NOMO-1 (cell line): ENCODE results near the gene BACH1.

Experiments used
- DNase-seq, 2 experiments: peaks; one replicate each; lab custom pipeline; 2025; ENCODE audit not compliant: unreplicated experiment in 2 of 2; lab: John Stamatoyannopoulos, UW

The BACH1 gene

DNA sequence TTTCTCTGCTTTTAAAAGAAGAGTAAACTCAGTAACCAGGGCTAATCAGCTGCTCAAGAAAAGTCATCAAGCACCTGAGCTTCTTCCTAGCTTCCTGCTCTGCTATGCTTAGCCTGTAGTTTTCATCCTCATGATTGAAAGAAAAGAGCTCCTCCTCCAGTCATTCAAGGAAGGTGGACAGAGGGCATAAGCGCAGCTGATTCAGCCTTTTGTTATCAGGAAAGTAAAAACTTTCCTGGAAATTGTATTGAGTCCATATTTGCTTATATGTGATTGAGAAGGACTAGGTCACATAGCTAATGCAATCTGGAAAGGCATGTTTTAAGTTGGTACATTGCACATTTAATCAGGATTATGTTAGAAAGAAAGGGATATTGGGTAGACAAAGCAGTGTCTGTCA, 8.5 kb upstream of the BACH1 start:
- no peak for DNase-seq

DNA sequence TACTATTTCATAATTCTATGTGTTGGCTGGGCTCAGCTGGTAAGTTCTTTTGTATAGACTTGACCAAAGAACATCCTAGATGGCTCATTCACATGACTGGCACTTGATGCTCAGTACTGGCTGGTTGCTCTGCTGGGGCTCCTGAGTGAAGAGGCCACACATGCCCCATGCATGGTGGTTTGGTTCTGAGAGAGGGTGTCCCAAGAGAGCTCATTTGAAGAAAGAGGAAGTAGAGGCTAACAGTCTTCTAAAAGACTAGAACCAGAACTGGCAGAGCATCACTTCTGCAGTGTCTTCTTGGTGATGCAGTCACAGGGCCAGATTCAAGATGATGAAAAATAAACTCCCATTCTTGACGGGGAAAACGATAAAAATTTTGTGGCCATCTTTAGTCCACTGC, 5.2 kb upstream of the BACH1 start:
- DNase-seq: peak; percentile 56 to 89

GRCh38 chr21:29295066-29295650, 3.6 kb upstream of the BACH1 start:
- DNase-seq: no peak

DNA sequence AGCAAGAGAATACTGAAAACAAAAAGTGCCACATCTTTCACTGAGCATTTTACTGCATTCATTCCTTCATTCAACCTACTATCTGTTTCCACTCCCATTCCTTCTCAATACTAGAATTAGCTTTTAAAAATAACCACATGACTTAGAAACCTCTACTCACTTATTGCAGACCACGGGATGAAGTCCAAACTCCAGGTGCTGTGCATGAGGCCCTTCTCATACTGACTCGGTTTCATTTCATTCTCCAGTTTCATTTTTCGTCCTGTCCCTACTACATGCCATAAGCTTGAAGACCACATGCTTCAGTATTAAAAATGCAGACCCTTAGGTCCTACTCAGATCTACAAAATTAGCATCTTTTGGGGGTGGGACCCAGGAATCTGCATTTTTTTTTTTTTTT, 2.3 kb upstream of the BACH1 start:
- DNase-seq: no peak

- DNase-seq: no peak
These were observed 1.0 kb upstream of the BACH1 start for GRCh38 chr21:29297483-29298347.

DNA sequence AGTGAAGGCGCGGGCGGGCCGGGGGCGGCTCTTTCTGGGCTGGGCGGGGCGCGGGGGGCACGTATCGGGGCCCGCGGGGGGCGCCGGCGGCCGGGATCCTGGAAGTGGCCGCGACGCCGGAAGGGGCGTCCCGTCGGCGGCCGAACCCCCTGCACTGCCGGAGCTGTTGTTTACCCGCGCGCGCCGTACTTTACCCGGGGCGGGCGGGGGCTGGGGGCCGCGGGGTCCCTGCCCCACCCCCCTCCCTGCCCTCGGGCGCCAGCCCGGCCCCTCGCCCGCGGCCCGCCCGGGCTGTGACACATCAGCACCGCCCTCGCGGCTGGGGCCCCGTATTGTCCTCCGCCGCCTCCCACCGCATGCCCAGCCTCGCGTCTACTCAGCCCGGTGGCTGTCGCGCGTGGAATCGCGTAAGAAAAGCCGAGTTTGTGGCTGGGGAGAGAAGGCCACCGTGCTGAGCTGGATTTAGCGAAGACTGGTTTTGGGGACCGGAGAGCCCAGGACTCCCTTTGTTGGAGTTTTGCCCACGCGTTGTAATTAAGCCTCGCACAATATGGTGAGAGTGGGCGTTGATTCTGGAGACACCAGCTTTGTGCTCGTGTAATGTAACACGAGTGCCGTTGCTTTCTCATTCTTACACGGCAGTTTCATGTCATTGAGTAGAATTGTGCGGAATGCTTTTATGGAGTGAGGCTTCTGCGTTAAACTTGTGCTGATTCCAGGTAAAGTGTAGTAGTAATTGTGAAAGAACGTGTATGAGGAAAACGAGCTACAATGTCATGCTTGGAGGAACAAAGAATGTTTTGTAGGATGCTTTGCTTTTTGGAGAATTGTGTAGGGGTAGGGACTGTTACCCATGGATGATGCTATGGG, 559 bp downstream of the BACH1 start:
- peak; percentile 34 to 50 for DNase-seq

- peak; percentile 74 to 88 for DNase-seq
These were observed 1.4 kb downstream of the BACH1 start for GRCh38 chr21:29299916-29300806.

GRCh38 chr21:29300807-29301138, 2.1 kb downstream of the BACH1 start:
- no peak for DNase-seq

DNA sequence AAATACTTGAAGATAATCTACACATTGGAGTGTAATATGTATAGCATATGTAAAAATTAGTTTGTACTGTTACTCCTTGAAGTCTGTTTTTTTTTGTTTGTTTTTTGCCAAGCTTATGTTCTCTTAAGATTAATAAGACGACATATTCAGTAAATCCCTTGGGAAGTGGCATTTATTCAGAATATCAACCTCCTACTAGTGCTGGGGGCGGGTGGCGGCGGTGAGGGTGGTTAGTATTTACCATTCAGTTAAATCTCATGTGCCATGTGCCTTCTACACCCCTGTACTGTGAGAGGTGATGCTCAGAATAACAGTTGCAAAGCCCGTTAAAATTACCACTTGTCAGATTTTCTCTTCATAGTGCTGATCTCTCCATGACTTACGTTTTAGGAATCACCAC, 3.0 kb downstream of the BACH1 start:
- no peak for DNase-seq

- no peak for DNase-seq
These were observed 3.7 kb downstream of the BACH1 start for GRCh38 chr21:29302359-29302875.

DNA sequence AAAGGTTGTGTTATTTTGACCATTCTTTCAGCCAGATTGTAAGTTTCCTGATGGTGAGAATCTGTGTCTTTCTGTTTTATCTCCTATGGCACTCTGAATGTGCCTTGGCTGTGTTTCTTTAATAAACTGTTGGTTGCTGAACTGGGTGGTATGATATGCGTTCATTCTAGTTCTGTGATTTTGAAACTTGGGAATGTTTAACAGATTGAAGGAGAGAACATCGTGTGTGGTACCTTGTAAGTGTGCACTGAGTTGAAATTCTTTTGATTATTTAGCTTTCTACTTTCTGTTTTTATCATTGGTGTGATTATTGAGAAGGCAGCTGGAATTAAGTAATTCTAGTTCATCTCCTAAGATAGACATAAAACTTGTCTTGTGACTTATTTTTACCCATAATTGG, 4.6 kb downstream of the BACH1 start:
- DNase-seq: no peak

DNA sequence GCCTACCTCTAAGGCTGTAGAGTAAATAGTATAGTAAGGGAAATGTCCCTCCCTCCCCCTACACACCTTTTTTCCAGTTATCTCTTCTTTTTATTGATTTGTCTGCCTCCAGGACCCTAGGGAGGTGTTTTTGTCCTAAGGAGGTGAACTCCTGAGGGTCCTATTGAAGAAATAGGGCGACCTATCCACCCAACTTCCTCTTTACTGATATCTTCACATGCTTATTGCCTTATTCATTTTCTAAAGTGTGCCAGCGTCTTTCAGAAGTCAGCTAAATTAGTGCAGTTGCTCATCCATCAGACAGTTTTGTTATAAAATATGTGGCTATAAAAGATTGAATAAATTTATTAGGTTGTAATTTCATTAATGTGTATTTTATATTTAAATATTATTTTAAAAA, 5.9 kb downstream of the BACH1 start:
- DNase-seq: peak; percentile 14 to 57

- DNase-seq: no peak
These were observed 6.3 kb downstream of the BACH1 start for GRCh38 chr21:29305068-29305467.

DNA sequence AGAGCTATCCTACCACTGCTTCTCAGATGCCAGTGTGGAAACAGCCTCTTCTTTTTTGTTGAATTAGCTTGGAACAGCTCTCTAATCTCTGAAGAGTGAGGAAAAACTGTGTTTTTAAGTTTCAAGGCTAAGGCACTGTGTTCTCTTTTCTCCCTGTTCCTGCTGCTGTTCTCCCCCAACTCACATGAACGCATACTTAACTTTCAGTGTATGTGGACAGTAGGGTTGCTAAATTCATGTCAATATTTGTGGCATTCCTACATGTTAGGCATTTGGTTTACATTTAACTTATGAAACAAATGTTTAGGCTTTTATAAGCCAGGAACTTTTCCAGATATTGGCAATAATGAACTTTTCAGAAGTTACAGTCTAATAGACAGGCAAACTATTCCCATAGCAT, 6.8 kb downstream of the BACH1 start:
- DNase-seq: no peak

DNA sequence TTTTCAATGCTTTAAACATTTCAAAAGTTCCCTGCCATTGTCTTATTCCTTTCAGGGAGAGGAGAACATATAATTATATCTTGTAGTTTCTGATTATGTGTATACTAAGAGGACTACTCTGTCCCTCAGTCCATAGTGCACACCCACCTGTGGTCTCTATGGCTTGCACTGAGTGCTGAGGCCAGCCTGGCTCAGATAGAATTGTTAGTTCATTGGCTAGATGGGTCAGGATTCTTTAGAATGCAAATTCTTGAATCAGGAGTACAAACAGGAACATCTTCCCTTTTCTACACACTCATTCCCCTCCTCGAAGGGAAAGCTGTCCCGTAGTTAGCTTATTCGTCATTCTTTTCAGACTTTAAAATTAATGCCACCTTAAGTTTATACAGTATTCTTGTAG, 8.2 kb downstream of the BACH1 start:
- no peak for DNase-seq

GRCh38 chr21:29307718-29308455, 9.2 kb downstream of the BACH1 start:
- DNase-seq: peak in 1 of 2 experiments; percentile 47

DNA sequence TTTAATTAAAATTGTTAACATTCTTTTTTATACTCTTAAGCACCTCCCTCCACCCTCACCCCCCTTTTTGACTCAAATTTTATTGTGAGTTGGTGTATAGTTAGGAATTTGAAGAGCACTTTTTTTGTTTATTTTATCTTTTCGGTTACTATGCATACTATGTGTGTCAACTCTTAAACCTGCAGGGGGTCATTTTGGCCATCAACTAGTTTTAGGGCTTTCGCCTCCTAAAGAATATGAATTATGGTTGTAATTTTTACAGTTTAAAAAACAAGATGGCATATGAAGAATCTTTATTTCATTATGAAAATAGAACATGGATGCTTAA, 9.7 kb downstream of the BACH1 start:
- no peak for DNase-seq

GRCh38 chr21:29309703-29310102, 11.0 kb downstream of the BACH1 start:
- DNase-seq: no peak

GRCh38 chr21:29311802-29312201, 13.1 kb downstream of the BACH1 start:
- no peak for DNase-seq

DNA sequence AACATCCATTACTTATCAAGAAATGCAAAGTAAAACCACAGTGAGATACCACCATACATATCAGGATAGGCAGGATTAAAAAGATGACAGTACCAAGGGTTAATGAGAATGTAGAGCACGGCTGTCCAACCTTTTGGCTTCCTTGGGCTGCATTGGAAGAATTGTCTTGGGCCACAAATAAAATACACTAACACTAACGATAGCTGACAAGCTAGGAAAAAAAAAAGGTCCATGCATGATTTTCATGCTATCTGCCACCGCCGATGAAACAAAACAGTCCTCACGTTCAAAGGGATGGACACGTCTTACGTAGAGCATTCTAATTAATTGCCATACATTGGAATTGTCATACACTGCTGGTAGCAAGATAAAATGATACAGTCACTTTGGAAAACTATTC, 14.3 kb downstream of the BACH1 start:
- no peak for DNase-seq
